ENCODE results near the gene ICE1.

Gene ICE1

DNA sequence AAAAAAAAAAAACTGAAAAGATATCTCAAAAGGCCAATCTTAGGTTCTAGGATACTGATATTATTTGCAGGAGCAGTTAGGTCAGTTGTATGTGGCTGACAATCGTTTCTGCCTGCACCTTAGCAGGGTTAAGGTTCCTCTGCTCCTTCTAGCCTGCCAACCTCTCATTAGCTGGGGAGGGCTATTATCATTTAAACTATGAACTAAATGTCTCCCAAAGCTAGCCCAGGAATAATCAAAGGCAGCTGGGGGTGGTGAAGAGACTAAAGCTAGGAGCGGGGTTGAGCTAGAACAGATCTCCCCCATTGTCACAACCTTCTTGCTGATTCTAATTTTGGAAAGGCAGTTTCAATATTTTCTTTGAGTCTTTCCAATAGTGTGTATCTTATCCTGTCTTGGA lies 99.9 kb downstream of the ICE1 start:
- TF ChIP-seq, protein P1, sequence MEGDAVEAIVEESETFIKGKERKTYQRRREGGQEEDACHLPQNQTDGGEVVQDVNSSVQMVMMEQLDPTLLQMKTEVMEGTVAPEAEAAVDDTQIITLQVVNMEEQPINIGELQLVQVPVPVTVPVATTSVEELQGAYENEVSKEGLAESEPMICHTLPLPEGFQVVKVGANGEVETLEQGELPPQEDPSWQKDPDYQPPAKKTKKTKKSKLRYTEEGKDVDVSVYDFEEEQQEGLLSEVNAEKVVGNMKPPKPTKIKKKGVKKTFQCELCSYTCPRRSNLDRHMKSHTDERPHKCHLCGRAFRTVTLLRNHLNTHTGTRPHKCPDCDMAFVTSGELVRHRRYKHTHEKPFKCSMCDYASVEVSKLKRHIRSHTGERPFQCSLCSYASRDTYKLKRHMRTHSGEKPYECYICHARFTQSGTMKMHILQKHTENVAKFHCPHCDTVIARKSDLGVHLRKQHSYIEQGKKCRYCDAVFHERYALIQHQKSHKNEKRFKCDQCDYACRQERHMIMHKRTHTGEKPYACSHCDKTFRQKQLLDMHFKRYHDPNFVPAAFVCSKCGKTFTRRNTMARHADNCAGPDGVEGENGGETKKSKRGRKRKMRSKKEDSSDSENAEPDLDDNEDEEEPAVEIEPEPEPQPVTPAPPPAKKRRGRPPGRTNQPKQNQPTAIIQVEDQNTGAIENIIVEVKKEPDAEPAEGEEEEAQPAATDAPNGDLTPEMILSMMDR (IDR thresholded peaks at IDR 0.05; ENCODE audit: borderline replicate concordance, control extremely low read depth, extremely low read depth, insufficient read depth, missing control alignments) = no peak
- in situ Hi-C loops (cut with MboI; ENCODE audit: low sequenced_read_pairs, unreplicated experiment) = no loop called here
- DNase-seq (ENCODE audit: low spot score) = no peak

DNA sequence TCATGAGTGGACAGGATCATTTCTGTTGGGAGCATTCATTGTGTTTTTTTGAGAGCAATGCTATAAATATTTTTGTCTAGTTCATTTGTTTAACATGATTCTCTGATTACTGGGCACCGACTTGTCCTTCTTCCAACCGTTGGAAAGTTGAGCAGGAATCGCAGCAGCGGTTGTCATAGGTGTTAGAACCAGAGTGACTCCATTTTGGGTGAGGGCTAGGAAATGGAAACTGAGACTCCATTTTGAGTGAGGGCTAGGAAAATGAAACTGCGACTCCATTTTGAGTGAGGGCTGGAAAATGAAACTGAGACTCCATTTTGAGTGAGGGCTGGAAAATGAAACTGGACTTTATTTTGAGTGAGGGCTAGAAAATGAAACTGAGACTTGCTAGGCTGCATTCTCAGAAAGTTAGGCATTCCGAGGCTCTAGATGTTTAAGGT lies 100.6 kb downstream of the ICE1 start:
- DNase-seq (ENCODE audit: low spot score) = peak; percentile 47
- in situ Hi-C loops (cut with MboI; ENCODE audit: low sequenced_read_pairs, unreplicated experiment) = no loop called here
- TF ChIP-seq, protein P1 (IDR thresholded peaks at IDR 0.05; ENCODE audit: borderline replicate concordance, control extremely low read depth, extremely low read depth, insufficient read depth, missing control alignments) = no peak

DNA sequence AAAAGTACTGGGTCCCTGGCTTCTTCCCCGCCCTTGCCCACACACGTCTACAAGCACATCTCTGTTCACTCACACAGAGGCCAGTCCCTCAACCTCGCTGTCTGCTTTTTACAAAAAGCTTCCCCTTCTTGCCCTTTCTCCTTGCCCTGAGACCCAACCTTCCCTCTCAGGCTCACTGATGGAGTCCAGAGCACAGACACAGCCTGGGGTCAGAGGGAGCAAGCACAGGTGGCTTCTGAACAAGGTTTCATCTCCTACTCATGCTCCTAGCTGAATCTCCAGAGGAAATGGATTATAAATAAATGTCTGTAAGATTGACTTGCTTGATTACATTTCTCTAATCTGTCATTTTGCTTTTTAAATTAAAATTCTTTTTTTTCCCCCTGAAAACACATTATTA lies 101.8 kb downstream of the ICE1 start:
- in situ Hi-C loops (cut with MboI; ENCODE audit: low sequenced_read_pairs, unreplicated experiment) = no loop called here
- TF ChIP-seq, protein P1 (IDR thresholded peaks at IDR 0.05; ENCODE audit: borderline replicate concordance, control extremely low read depth, extremely low read depth, insufficient read depth, missing control alignments) = no peak
- DNase-seq (ENCODE audit: low spot score) = no peak

DNA sequence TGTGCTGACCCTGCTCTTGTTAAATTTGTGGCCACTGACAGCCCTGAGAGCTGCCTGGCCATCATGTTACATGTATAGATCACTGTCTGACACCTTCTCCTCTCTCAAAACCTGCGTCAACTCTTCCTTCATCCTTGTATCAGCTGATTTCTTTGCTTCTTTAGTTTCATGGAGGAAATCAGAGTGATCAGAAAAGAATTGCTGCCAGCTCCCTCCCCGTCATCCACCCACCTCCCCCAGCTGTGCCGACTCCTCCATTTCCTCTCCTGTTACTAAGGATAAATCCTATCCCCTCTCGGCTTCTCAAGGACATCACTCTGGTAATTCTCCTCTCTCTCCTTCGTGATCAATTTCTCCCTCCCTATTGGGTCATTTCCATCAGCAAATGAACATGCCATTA lies 108.9 kb downstream of the ICE1 start:
- TF ChIP-seq, protein P1 (IDR thresholded peaks at IDR 0.05; ENCODE audit: borderline replicate concordance, control extremely low read depth, extremely low read depth, insufficient read depth, missing control alignments) = no peak
- DNase-seq (ENCODE audit: low spot score) = no peak
- in situ Hi-C loops (cut with MboI; ENCODE audit: low sequenced_read_pairs, unreplicated experiment) = no loop called here

DNA sequence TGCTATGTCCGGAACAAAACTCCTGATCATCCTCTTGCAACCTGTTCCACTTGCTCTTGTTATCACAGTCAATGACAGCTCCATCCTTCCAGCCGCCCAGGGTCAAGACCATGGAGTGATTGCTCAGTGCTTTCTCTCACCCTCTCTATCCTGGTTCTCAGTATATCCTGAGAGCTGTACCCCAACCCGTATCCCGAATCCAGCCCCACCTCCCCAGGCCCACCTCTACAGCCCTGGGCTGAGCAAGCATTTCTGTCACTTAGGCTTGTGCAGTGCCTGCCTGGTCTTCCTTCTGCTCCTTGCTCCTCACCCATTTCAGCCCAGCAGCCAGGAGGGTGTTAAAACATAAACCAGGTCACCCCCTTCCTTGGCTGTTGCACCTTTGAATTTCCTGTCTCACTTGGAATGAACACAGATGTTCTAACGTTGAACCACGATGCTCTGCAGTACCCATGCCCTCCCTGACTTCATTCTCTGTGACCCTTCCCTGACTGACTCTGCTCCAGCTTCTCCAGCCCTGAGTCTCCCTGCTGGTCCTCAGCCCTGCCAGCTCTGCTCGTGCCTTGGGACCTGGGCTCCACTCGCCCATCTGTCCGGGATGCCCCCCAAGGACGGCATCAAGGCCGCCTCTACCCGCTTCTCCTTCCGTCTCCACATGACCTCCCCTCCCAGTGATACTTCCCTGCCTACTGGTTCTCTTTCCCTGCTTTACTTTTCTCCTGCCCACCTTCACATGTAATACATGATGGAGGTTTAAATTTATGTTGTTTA lies 110.0 kb downstream of the ICE1 start:
- in situ Hi-C loops (cut with MboI; ENCODE audit: low sequenced_read_pairs, unreplicated experiment) = no loop called here
- TF ChIP-seq, protein P1 (IDR thresholded peaks at IDR 0.05; ENCODE audit: borderline replicate concordance, control extremely low read depth, extremely low read depth, insufficient read depth, missing control alignments) = no peak
- DNase-seq (ENCODE audit: low spot score) = no peak

DNA sequence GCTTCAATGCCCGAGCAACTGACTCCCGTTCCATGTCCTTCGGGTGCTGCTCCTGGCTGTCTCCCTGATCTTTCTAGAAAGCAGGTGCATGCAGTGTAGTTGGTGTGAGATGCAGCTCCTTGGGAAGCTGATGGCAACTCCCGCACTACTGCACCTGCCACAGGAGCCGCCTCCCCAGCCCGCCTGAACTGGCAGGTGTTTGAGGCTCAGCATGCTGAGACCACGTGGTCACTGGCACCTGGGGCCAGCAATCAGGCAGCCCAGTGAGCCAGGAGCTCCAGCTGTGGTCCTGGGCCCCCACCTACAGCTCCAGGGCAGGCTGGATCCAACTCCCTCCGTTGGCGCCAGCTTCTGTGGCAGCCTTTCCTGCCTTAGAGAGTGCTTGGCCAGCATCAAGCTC lies 111.5 kb downstream of the ICE1 start:
- DNase-seq (ENCODE audit: low spot score) = no peak
- in situ Hi-C loops (cut with MboI; ENCODE audit: low sequenced_read_pairs, unreplicated experiment) = no loop called here
- TF ChIP-seq, protein P1 (IDR thresholded peaks at IDR 0.05; ENCODE audit: borderline replicate concordance, control extremely low read depth, extremely low read depth, insufficient read depth, missing control alignments) = no peak
